ENCODE data around the gene C2orf15.
A peak's percentile ranks its signal among the peaks of the same experiment; 100 is the strongest.
"Not testable (repeated sequence)": the region's sequence is repeated elsewhere in the genome, so short reads cannot be mapped to it uniquely, and the experiment has no call there.

The C2orf15 gene, protein sequence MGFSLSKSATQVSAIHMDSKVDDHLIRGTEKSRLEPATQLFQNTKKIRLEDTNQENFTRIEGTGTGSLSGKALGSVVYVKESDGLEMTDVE

DNA sequence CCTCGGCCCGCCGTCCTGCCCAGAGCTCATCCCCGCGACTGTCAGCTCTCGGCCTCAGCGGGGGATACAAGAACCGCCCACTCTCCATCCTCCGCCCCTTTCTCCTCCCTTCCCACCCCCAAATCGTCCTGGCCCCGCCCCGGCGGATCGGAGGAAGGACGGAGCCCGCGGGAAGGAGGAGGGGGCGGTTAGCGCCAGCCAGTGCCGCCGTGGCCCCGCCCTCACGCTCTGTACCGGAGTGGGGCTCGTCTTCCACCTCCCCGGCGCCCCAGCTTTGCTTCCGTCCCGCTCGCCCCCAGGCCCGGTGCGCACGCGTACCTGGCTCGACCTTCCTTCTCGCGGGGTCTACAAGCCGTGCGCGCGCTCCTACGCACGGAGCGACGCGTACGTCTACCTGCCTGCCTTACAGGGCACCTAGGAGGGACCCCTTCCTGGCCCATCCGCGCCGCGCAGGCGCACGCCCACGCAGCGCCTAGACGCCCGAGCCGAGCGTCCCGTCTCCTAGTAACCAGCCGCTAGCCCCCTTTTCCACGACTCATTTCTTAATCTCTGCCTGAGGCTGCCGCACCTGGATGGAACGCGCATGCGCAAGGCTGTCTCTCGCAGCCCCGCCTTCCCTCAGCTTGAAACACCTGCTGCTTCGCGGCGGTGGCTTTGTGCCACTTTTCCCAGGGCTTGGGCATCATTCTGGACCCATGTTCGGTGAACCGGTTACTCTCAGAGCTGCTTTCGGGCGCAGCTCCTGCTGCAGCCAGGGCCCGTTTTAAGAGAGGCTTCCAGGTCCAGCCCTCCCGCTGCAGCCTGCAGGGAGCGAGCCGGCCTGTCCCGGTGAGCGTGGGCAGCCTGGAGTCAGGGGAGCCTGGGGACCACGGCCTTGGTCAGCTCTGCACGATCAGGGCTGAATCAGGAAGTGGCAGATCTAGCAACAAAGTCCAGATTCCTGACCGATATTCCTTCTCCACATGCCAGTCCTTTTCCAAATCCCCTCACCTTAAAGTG, at the start of gene C2orf15:
TSS of gene C2orf15 (plus strand) at position 598 of the 999 bp plus-strand sequence. CDS start 8,852 bp downstream, outside the sequence.
- no peak for DNase-seq (ENCODE audit: low read depth)

DNA sequence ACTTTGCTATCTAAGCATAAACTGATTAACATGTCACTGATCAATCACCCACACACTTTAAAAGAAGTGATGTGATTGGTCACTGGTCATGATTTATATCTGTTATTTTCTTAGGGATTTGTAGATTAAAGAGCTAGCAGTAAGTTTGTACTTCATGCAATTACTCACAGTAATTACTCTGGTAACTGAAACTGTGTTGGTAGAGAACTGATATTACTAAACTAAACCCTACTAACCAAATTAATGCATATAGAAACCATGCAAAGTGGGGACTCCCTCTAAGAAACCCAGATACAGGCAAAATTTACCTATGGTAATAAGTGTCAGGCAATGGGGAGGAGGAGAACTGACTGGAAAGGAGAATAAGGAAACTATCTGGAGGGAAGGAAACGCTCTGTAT, 44.8 kb upstream of the C2orf15 start:
- DNase-seq (ENCODE audit: low read depth), result no peak

DNA sequence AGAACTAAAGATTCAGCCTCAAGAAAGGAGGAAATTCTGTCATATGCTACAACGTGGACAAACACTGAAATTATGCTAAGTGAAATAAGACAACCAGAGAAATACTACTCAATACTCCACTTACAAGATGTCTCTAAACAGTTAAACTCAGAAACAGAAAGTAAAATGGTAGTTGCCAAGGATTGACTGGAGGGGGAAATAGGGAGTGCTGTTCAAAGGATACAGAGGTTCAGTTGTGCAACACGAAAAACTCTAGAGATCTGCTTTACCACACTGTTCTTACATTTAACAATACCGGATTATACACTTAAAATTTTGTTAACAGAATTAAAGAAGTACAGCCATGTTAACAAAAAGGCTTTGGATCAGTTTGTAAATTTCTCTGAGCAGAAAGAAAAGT, 39.8 kb upstream of the C2orf15 start:
- no peak for DNase-seq (ENCODE audit: low read depth)

DNA sequence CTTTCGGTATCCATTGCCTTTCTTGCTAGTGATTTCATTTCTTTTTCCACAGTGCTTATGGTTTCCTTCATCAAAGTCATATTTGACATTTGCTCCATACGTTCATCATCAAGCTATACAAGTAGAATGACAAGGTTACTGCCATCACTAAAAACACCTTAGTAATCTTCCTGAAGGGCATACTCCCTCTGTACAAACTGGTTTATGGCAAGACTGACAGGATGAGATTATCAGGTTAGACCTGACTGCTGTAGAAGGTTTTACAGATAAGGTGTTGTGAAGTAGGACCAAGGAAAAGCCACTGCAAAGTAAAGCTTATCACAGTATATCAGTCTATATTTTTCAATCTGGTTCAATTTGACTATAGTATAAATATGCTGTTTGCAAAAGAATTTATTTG, 37.5 kb upstream of the C2orf15 start:
- DNase-seq (ENCODE audit: low read depth), result no peak

DNA sequence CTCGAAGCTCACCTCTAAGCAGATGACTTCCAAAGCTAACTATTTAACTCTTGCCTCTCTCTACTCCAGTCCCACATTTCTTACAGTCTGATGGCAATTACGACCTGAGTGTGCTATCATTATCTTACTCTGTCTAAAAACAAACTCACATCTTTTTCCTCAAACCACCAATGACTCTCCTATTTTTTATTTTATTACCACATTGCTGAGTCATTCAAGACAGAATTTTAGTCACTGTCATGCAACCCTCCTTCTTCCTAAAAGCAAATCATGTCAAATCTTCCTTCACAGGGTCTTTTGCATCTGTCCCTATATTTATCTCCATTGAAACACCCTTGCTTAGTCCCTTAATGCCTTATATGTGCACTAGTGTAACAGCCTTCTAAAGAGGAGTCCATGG, 34.6 kb upstream of the C2orf15 start:
- no peak for DNase-seq (ENCODE audit: low read depth)

DNA sequence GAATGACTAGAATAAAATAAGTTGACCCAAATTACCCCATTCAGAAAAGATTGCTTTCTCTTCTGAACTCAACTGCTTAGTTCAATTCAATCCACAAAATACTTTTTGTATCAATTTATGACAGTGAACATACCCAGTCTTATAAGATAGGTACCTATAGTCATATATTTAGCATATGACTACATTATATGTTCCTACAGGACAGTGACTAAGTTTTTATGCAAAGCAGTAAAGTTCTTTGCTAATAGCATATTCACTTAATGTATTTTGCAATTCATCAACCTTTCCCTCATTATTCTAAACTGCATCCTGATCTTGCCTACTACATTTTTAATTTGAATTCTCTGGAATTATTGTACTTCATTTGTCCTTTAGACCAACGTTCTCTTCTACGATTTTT, 30.3 kb upstream of the C2orf15 start:
- no peak for DNase-seq (ENCODE audit: low read depth)

DNA sequence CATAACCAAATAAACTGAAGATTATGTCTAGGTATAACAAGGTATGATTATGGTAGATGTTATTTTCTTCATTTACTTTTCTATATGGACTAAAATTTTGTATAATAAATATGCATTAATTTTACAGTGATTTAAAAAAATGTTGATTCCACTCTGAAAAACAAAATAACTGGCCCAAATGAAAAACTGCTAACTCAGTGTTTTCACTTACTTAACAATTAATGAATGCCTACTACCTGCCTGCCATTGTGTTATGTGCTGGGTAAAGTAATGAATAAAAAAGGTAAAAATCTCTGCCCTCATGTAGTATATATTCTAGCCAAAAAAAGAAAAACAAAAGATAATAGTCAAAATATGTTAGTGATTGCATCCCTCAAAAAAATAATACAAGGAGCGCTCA, 29.6 kb upstream of the C2orf15 start:
- DNase-seq (ENCODE audit: low read depth), result no peak

DNA sequence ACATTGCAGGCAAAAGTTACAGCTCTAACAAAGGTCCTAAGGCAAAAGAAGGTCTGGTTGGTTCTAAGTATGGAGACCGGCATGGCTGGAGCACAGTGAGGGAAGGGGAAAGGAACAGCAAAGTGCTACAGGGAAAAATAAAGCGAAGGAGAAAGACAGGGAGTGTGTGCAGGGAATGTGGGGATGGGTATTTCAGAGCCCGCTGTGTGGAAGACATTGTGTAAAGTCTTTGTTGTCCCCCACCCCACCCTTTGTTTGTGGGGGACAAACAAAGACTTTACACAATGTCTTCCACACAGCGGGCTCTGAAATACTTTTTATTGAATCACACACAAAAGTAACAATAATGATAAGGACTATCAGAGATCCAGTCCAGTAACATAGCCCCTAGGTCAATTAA, 28.9 kb upstream of the C2orf15 start:
- DNase-seq (ENCODE audit: low read depth), result no peak

DNA sequence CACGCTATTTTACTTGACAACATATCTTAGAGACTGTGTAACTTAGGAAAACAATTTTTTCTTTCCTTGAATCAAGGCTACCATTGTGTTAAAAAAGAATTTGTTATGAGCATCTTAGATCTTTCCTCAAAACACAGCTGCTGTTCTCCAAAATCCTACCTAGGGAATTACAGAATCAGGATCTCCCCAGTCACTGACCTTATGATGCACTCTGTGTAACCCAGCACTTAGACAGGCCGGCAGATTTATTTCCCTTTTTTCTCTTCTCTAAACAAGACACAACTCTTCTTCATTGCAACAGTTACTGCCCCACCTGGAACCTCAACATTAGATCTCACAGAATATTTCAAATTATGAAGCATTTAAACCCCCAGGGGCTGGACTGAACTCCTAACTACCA, 13.5 kb upstream of the C2orf15 start:
- no peak for DNase-seq (ENCODE audit: low read depth)

DNA sequence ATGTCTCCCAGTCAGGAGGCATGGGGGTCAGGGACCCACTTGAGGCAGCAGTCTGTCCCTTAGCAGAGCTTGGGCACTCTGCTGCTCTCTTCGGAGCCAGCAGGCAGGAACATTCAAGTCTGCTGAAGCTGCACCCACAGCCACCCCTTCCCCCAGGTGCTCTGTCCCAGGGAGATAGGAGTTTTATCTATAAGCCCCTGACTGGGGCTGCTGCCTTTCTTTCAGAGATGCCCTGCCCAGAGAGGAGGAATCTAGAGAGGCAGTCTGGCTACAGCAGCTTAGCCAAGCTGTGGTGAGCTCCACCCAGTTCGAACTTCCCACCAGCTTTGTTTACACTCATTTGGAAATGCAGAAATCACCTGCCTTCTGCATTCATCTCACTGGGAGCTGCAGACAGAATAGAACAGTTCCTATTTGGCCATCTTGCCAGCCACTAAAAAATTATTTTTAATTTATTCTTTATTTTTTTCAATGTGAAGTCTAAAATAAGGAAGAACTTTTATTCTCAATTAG, 6.4 kb upstream of the C2orf15 start:
- DNase-seq (ENCODE audit: low read depth), result not testable (repeated sequence)

DNA sequence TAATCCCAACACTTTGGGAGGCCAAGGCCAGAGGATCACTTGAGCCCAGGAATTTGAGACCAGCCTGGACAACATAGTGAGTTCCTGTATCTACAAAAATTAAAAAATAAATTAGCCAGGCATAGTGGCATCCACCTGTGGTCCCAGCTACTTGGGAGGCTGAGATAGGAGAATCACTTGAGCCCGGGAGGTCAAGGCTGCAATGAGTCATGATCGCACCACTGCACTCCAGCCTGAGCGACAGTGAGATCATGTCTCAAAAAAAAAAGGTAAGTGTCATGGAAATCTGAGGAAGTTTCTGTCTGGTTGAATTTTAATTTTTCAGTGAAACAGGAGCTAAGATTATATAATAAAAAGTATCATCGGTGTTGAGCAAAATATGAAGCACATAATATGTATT, 2.5 kb upstream of the C2orf15 start:
- no peak for DNase-seq (ENCODE audit: low read depth)

DNA sequence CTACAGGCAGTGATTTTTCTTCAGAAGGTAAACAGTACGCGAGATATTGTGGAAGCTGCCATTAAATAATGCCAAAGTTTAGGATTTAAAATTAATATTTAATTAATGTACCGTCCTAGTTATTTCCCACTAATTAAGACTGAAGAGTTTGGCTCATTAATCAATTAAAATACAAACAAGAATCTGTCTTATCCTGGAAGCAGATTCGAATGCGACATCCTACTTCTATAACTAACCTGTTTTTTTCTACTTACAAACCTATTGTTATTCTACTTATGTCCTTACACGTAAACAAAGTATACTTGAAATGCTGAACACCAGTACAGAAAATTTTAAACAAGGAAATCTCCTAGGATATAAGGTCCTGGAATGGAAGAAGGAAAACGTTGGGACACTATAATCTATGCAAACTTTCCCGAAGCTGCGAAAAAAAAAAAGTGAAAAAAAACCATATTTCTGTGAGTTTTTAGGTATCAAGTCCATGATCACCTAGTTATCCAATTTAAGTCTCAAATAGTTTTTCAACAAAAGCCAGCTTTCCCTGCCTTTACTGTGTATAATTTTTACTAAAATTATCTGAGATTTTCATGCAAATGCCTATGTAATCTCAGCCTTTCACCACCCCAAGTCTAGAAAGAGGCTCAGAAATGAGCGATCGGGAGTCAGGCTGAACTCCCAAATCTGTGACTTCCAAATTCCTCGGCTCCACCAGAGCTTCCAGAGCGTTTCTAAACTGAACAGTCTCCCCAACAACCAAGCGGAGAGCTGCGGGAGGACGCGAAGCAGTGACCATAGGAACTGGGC, 1.2 kb upstream of the C2orf15 start:
- no peak for DNase-seq (ENCODE audit: low read depth)

DNA sequence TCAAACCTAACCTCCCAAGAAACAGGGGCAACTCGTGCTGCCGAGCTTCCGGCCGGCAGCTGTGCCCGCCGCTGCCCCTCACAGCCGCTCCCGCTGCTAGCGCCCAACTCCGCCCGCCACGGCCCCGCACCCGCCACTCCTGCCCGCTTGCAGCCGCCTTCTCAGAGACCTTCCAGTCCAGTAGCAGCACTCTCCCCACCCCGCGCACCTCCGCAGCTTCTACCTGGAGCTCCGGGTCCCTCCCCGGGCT, 722 bp upstream of the C2orf15 start:
- DNase-seq (ENCODE audit: low read depth), result no peak

DNA sequence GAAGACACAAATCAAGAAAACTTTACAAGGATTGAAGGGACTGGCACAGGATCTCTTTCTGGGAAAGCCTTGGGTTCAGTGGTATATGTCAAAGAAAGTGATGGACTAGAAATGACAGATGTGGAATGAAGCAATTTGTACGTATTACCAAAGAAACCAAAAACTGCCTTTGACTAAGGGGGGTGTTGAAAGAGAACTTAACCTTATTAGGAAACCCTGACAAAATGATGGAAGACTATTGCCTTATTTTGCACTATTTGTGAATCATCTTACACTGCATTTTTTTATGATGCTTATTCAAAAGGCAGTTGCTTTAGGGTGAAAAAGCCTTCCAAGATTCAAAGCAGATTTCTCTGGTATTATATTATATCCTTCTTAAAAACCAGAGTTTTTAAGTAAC, 9.2 kb downstream of the C2orf15 start:
- no peak for DNase-seq (ENCODE audit: low read depth)

DNA sequence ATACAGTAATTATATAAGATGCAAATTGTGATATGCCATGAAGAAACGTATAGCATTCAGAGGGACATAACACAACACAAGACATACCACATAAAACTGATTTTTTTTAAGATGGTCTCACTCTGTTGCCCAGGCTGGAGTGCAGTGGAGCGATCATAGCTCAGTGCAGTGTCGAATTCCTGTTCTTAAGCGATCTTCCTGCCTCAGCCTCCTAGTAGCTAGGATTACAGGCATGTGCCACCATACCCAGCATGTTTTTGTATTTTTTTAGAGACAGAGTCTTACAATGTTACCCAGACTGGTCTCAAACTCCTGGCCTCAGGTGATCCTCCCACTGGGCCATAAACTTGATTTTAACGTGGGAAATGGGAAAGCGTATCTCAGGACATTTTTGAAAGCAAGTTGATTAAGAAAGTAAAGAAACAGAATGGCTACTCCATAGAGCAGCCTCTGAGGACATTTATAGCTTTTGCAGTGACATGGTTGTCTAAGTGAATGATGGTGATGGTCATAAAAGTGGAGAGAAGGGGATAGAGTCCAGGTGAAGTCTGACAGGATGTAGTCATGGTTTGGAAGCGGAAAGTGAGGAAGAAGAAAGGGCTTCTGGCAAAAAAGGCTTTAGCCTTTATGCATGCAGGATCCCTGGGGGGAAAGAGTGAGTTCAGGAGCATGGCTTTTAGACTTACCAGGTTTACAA, 10.8 kb downstream of the C2orf15 start:
- no peak for DNase-seq (ENCODE audit: low read depth)

DNA sequence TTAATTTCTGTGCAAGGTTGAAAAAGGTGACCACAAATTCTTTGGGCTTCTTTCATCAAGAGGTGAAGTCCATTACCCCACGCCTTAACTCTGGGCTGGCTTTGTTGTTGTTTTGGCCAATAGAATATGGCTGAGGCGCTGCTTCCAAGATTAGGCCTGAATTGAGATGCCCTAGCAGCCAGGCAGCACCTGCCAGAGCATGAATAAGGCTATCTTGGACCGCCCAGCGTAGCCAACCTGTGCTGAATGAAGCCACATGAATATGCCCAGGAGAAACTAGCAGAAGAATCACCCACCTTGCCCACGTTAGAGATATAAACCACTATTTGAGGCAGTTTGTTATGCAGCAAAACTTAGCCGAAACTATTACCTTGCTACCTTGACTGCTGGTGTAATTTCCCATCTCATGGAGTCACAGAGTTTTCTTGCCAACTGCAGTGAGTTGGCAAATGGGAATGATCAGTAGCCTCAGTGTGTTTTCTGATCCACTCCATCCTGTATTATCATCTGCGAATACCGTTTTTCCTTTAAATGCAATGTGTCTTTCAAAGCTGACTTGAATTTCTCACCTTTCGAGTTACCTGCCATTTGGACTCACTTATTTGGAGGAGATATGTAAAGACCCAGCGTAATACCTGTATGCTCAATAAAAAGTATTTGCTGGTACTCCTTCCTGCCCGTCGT, 12.6 kb downstream of the C2orf15 start:
- no peak for DNase-seq (ENCODE audit: low read depth)

DNA sequence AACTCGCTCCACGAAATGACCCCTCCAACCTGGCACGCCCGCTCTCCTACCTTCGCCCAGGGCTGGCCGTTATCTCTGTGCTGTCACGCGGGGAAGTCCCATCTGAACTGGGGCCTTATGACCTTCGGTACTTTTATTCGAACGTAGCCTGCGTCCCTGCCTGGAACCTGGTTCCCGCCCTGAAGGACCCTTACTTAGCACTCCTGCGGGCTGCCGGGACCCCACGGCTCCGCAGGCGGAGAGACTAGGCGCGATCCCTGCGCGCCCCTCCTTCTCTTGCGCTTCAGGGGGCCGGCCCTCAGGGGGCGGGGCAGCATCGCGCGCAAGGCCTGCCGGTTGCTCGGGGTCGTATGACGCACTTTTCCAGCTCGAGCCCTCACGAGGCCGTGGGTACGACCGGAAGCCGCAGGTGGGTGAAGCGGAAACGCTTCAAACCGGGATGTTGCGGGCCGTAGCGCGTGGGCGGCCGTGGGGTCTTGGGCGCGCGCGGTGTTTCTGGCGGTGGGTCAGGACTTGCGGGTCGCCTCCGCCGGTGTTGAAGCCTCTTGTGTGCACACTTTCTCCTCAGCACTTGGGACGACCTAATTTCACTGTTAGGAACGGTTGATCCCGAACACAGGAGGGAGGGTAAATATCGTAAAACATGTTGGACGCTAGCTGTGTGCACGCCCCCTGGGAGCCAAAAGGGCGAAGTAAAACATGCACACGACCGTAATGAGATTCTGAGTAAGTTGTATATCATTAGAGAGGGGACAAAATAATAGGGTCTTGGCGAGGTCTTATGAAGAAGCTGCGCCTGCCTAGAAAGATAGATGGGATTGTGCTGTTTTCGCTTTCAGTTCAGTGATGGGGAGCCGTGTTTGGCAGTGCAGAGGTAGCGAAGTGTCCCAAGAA, 13.4 kb downstream of the C2orf15 start, which contains the start of the genes LIPT1 and TSGA10:
TSS of gene LIPT1 (plus strand) at position 325 of the 894 bp plus-strand sequence. CDS start 6,991 bp downstream, outside the sequence.
TSS of gene TSGA10 (minus strand) at position 300 of the 894 bp plus-strand sequence. CDS start 45,503 bp downstream, outside the sequence.
- DNase-seq (ENCODE audit: low read depth), result peak; percentile 41

DNA sequence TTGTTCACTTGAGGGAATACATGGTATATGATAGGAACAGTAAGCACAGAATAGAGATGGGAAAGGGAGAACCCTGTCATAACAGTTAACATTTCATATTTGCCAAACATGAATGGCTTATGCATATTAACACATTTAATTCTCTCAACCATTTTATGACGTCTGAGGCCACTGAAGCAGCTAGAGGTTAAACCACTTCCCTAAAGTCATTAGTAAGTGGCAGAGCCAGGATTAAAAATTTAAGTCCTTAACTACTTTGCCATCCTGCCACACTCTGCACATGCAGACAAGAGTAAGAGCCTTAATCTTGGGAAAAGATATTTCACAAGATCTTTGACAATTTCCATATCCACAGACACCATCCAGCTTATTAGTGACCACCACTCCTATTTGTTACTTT, 15.4 kb downstream of the C2orf15 start:
- DNase-seq (ENCODE audit: low read depth), result no peak

DNA sequence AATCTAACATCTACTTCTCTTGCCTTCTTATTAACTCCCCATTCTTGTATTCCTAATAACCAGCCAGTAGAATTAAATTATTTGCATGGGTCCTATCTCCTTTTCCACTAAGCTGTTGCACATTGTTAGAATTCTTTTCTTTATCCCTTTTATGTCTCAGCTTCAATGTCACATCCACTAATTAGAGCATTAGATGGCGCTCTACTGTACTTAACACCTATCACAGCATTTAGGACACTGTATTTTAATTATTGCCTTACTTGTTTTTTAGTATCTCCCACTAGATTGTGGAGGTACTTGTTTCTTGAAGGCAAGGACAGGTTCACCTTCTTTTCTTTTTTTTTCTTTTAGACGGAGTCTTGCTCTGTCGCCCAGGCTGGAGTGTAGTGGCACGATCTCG, 17.1 kb downstream of the C2orf15 start:
- no peak for DNase-seq (ENCODE audit: low read depth)

DNA sequence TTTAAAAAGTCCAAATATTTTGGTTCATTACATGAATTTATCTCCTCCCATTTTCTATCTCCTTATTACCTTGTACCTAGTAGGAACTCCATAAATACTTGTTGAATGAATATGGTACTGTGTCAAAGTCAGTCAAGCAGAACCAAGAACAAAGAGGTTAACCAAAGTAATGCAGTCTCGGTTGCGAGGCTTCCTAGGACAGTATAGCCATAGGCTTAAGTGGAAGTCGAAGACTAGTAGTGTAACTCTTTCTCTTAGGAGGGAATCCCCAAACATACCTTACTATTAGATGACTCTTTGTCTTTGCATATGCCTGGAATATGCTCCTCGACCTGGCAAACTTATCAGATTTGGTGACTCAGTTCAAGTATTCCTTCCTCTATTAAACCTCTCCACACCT, 18.1 kb downstream of the C2orf15 start:
- DNase-seq (ENCODE audit: low read depth), result no peak
